Activated T-cell treated with anti-CD3 and anti-CD28 coated beads, Interleukin-2, amount 50 U/mL, for 72 hours (primary cell): Measurements from ENCODE around the gene AFF1. TPM values are rescaled to one million over a fixed set of nuclear protein-coding genes. Genes with fewer than 3 reads are reported as not detected.
"Not testable (repeated sequence)": the region's sequence is repeated elsewhere in the genome, so short reads cannot be mapped to it uniquely, and the experiment has no call there.

Experiments used
- ATAC-seq, 2 donors: fragments of 150-1000 bp; cut with Tn5 transposase; replicated peaks in 1 of 2; 2 replicates each; pipeline ENCODE4 v1.10.0; 2021; ENCODE audit warnings: moderate library complexity in 2 of 2, mild to moderate bottlenecking in 1 of 2
- DNase-seq, 2 donors: peaks; one replicate each; pipeline ENCODE4 v3.0.0; 2021 to 2022; ENCODE audit warnings: mixed read lengths in 1 of 2
- H3K27ac Mint-ChIP-seq: one replicate; pipeline ENCODE4 v1.8.0; 2022; ENCODE audit warnings: mild to moderate bottlenecking, moderate library complexity, mixed read lengths
- H3K27me3 Mint-ChIP-seq: one replicate; pipeline ENCODE4 v1.8.0; 2022; ENCODE audit warnings: low read depth, mixed read lengths
- H3K36me3 Mint-ChIP-seq, 2 donors: one replicate each; pipeline ENCODE4 v1.8.0; 2022; ENCODE audit warnings: mixed read lengths in 2 of 2, mild to moderate bottlenecking in 1 of 2; ENCODE audit not compliant: insufficient read depth in 2 of 2
- H3K4me1 Mint-ChIP-seq: one replicate; pipeline ENCODE4 v1.8.0; 2022; ENCODE audit warnings: low read depth, mixed read lengths
- H3K4me3 Mint-ChIP-seq, 2 donors: one replicate each; pipeline ENCODE4 v1.8.0; 2022; ENCODE audit warnings: mild to moderate bottlenecking in 2 of 2, mixed read lengths in 2 of 2, moderate library complexity in 2 of 2
- H3K9me3 Mint-ChIP-seq, 2 donors: one replicate each; pipeline ENCODE4 v1.8.0; 2022; ENCODE audit warnings: mixed read lengths in 2 of 2
- total RNA-seq, 2 donors: library from RNA; stranded (reverse); gene quantifications; one replicate each; pipeline ENCODE4 v1.2.3, GENCODE V29; 2022

The AFF1 gene
- total RNA-seq, 2 donors from 2014 or later, result 57.5 to 68.6 TPM

GRCh38 chr4:87037171-87037570 is 102.4 kb downstream of the AFF1 start:
- not testable (repeated sequence) for H3K27ac Mint-ChIP-seq, H3K27me3 Mint-ChIP-seq, ATAC-seq

GRCh38 chr4:87037671-87038334 is 103.0 kb downstream of the AFF1 start:
- ATAC-seq (no peak), DNase-seq (no peak)
- H3K27me3 Mint-ChIP-seq, result no peaks in the 10 kb centered on the region
- no peak overlapping the region for H3K27ac Mint-ChIP-seq
- H3K4me3 Mint-ChIP-seq, result no peak overlapping the region
- peaks cover 0 to 4% of the 10 kb centered on the region in 2 donors for H3K36me3 Mint-ChIP-seq
- no peaks in the 10 kb centered on the region for H3K9me3 Mint-ChIP-seq
- peaks cover 32% of the 10 kb centered on the region for H3K4me1 Mint-ChIP-seq

More at GRCh38 chr4:87037171-87037570, 102.4 kb downstream of the AFF1 start:
- H3K4me3 Mint-ChIP-seq, DNase-seq, H3K36me3 Mint-ChIP-seq, H3K9me3 Mint-ChIP-seq: not testable (repeated sequence)
- H3K4me1 Mint-ChIP-seq, result peaks cover 26% of the 10 kb centered on the region

GRCh38 chr4:87038837-87039615 is 104.2 kb downstream of the AFF1 start:
- ATAC-seq, result no peak
- DNase-seq, result no peak
- Mint-ChIP-seq H3K4me1 (peaks cover 32% of the 10 kb centered on the region), H3K27ac (no peak overlapping the region), H3K9me3 (no peaks in the 10 kb centered on the region), H3K36me3 (peaks cover 0 to 4% of the 10 kb centered on the region in 2 donors), H3K27me3 (no peaks in the 10 kb centered on the region), H3K4me3 (no peak overlapping the region)

GRCh38 chr4:87041141-87041540 is 106.3 kb downstream of the AFF1 start:
- Mint-ChIP-seq H3K4me1 (peaks cover 32% of the 10 kb centered on the region), H3K9me3 (no peaks in the 10 kb centered on the region), H3K36me3 (peaks cover 0 to 2% of the 10 kb centered on the region in 2 donors), H3K4me3 (no peak overlapping the region), H3K27ac (peak overlapping the region; percentile 38), H3K27me3 (no peaks in the 10 kb centered on the region)
- ATAC-seq, result peak in 1 of 2 donors; percentile 34
- DNase-seq, result no peak

GRCh38 chr4:87042221-87042620 is 107.4 kb downstream of the AFF1 start:
- Mint-ChIP-seq H3K4me3 (no peak overlapping the region), H3K27ac (no peak overlapping the region), H3K4me1 (peaks cover 32% of the 10 kb centered on the region), H3K27me3 (no peaks in the 10 kb centered on the region), H3K36me3 (peaks cover 0 to 6% of the 10 kb centered on the region in 2 donors), H3K9me3 (no peaks in the 10 kb centered on the region)
- DNase-seq (no peak), ATAC-seq (no peak)

GRCh38 chr4:87042986-87043820 is 108.4 kb downstream of the AFF1 start:
- peaks cover 29% of the 10 kb centered on the region for H3K4me1 Mint-ChIP-seq
- ATAC-seq (no peak), DNase-seq (no peak)
- no peak overlapping the region for H3K4me3 Mint-ChIP-seq
- peaks cover 0 to 9% of the 10 kb centered on the region in 2 donors for H3K36me3 Mint-ChIP-seq
- H3K27me3 Mint-ChIP-seq, result no peaks in the 10 kb centered on the region
- H3K27ac Mint-ChIP-seq, result no peak overlapping the region
- H3K9me3 Mint-ChIP-seq, result no peaks in the 10 kb centered on the region

GRCh38 chr4:87044511-87045233 is 109.9 kb downstream of the AFF1 start:
- ATAC-seq (no peak), DNase-seq (no peak)
- H3K27ac Mint-ChIP-seq, result no peak overlapping the region
- H3K36me3 Mint-ChIP-seq, result peaks cover 3 to 13% of the 10 kb centered on the region in 2 donors
- H3K4me3 Mint-ChIP-seq, result no peak overlapping the region
- no peaks in the 10 kb centered on the region for H3K9me3 Mint-ChIP-seq
- no peaks in the 10 kb centered on the region for H3K27me3 Mint-ChIP-seq
- peaks cover 26% of the 10 kb centered on the region for H3K4me1 Mint-ChIP-seq

GRCh38 chr4:87045234-87045558 is 110.4 kb downstream of the AFF1 start:
- no peaks in the 10 kb centered on the region for H3K9me3 Mint-ChIP-seq
- no peaks in the 10 kb centered on the region for H3K27me3 Mint-ChIP-seq
- ATAC-seq (no peak), DNase-seq (no peak)
- H3K4me1 Mint-ChIP-seq, result peaks cover 30% of the 10 kb centered on the region
- H3K27ac Mint-ChIP-seq, result no peak overlapping the region
- peaks cover 3 to 13% of the 10 kb centered on the region in 2 donors for H3K36me3 Mint-ChIP-seq
- H3K4me3 Mint-ChIP-seq, result no peak overlapping the region

- peaks cover 3 to 13% of the 10 kb centered on the region in 2 donors for H3K36me3 Mint-ChIP-seq
Measured at GRCh38 chr4:87045659-87046058, 110.8 kb downstream of the AFF1 start.

GRCh38 chr4:87046121-87046551 is 111.3 kb downstream of the AFF1 start:
- Mint-ChIP-seq H3K36me3 (peaks cover 5 to 13% of the 10 kb centered on the region in 2 donors), H3K4me1 (peaks cover 35% of the 10 kb centered on the region), H3K27me3 (no peaks in the 10 kb centered on the region), H3K9me3 (no peaks in the 10 kb centered on the region), H3K27ac (no peak overlapping the region), H3K4me3 (no peak overlapping the region)
- ATAC-seq (no peak), DNase-seq (no peak)

More at GRCh38 chr4:87045659-87046058, 110.8 kb downstream of the AFF1 start:
- ATAC-seq, result no peak
- H3K9me3 Mint-ChIP-seq, result no peaks in the 10 kb centered on the region
- H3K27me3 Mint-ChIP-seq, result no peaks in the 10 kb centered on the region
- no peak for DNase-seq
- H3K27ac Mint-ChIP-seq, result no peak overlapping the region
- H3K4me3 Mint-ChIP-seq, result no peak overlapping the region
- H3K4me1 Mint-ChIP-seq, result peaks cover 35% of the 10 kb centered on the region

GRCh38 chr4:87047281-87047798 is 112.5 kb downstream of the AFF1 start:
- no peaks in the 10 kb centered on the region for H3K9me3 Mint-ChIP-seq
- peaks cover 9 to 15% of the 10 kb centered on the region in 2 donors for H3K36me3 Mint-ChIP-seq
- H3K27ac Mint-ChIP-seq, result no peak overlapping the region
- ATAC-seq (no peak), DNase-seq (no peak)
- H3K27me3 Mint-ChIP-seq, result no peaks in the 10 kb centered on the region
- H3K4me1 Mint-ChIP-seq, result peaks cover 35% of the 10 kb centered on the region
- H3K4me3 Mint-ChIP-seq, result no peak overlapping the region

GRCh38 chr4:87049508-87049907 is 114.7 kb downstream of the AFF1 start:
- DNase-seq (peak in 1 of 2 donors; percentile 12), ATAC-seq (no peak)
- H3K27ac Mint-ChIP-seq, result peak overlapping the region; percentile 22
- H3K9me3 Mint-ChIP-seq, result no peaks in the 10 kb centered on the region
- H3K27me3 Mint-ChIP-seq, result no peaks in the 10 kb centered on the region
- peak overlapping the region in 1 of 2 donors; percentile 14 for H3K4me3 Mint-ChIP-seq
- H3K4me1 Mint-ChIP-seq, result peaks cover 53% of the 10 kb centered on the region
- peaks cover 11 to 20% of the 10 kb centered on the region in 2 donors for H3K36me3 Mint-ChIP-seq
